GM19240 (cell line): ENCODE results near the gene MOB1A.
A peak's percentile ranks its signal among the peaks of the same experiment; 100 is the strongest.
"Not testable (repeated sequence)": the region's sequence is repeated elsewhere in the genome, so short reads cannot be mapped to it uniquely, and the experiment has no call there.

Experiments
- DNase-seq: peaks from one replicate; pipeline ENCODE4 v3.0.0; 2011; ENCODE audit warnings: low spot score; ENCODE audit not compliant: insufficient read length

MOB1A gene

GRCh38 chr2:74149247-74149525 is 29.5 kb downstream of the MOB1A start:
- no peak for DNase-seq

GRCh38 chr2:74148457-74149246 is 30.0 kb downstream of the MOB1A start:
- DNase-seq: no peak

- peak; percentile 83 for DNase-seq
Measured at GRCh38 chr2:74147727-74148456, 30.8 kb downstream of the MOB1A start, which contains the start of gene BOLA3. TSS of gene BOLA3 (minus strand) at chr2:74147912. CDS start at chr2:74147874, 38 bp downstream.

GRCh38 chr2:74146929-74147726 is 31.6 kb downstream of the MOB1A start:
- DNase-seq: peak; percentile 21

- DNase-seq: no peak
Measured at GRCh38 chr2:74142340-74142739, 36.3 kb downstream of the MOB1A start.

GRCh38 chr2:74138600-74139323 is 39.9 kb downstream of the MOB1A start:
- no peak for DNase-seq

GRCh38 chr2:74137651-74138599 is 40.8 kb downstream of the MOB1A start:
- no peak for DNase-seq

- no peak for DNase-seq
Measured at GRCh38 chr2:74131901-74132300, 46.8 kb downstream of the MOB1A start.

GRCh38 chr2:74130211-74130995 is 48.3 kb downstream of the MOB1A start:
- DNase-seq: no peak

GRCh38 chr2:74128206-74128605 is 50.5 kb downstream of the MOB1A start:
- no peak for DNase-seq

GRCh38 chr2:74123955-74124354 is 54.7 kb downstream of the MOB1A start:
- not testable (repeated sequence) for DNase-seq

- DNase-seq: not testable (repeated sequence)
Measured at GRCh38 chr2:74121846-74122245, 56.8 kb downstream of the MOB1A start.

GRCh38 chr2:74119912-74120825 is 58.5 kb downstream of the MOB1A start:
- peak; percentile 97 for DNase-seq

- no peak for DNase-seq
Measured at GRCh38 chr2:74119339-74119738, 59.3 kb downstream of the MOB1A start.

GRCh38 chr2:74111380-74111779 is 67.3 kb downstream of the MOB1A start:
- DNase-seq: no peak

- no peak for DNase-seq
Measured at GRCh38 chr2:74110537-74110936, 68.1 kb downstream of the MOB1A start.

GRCh38 chr2:74109551-74109950 is 69.1 kb downstream of the MOB1A start:
- DNase-seq: no peak

GRCh38 chr2:74107071-74107470 is 71.6 kb downstream of the MOB1A start:
- no peak for DNase-seq
